Esophagus mucosa (tissue), 1 donor: ENCODE data around the gene SDK1. TPM values are rescaled to one million over a fixed set of nuclear protein-coding genes. Genes with fewer than 3 reads are reported as not detected.

ENCODE experiments used
- ATAC-seq: fragments of 200-7000 bp; cut with Tn5 transposase; one replicate; pipeline ENCODE4 v1.9.1; 2020
- total RNA-seq: library from RNA; stranded (reverse); gene quantifications from one replicate; pipeline ENCODE4 v1.2.4, GENCODE V29; 2023
- donor health status: DM: yes; HTN: yes; CAD: no.

The SDK1 gene
- total RNA-seq, 1 donor from 2014 or later = 1.0 TPM

GRCh38 chr7:3333861-3334260 lies 32.8 kb downstream of the SDK1 start:
- ATAC-seq = no peak

GRCh38 chr7:3336042-3336665 lies 35.1 kb downstream of the SDK1 start:
- ATAC-seq = peak; percentile 18

DNA sequence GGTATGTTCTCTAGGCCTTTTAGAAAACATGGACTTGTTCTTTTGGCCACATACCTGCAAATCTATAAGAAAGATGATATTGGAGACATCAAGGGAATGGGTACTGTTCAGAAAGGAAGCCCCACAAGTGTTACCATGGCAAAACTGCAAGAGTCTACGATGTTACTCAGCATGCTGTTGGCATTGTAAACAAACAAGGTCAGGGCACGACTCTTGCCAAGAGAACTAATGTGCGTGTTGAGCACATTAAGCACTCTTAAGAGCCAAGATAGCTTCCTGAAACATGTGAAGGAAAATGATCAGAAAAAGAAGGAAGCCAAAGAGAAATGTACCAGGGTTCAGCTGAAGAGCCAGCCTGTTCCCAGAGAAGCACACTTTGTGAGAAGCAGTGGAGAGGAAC lies 37.1 kb downstream of the SDK1 start:
- ATAC-seq = no peak

- ATAC-seq = no peak
Observed at GRCh38 chr7:3345699-3346481, 44.8 kb downstream of the SDK1 start.

GRCh38 chr7:3349126-3349525 lies 48.1 kb downstream of the SDK1 start:
- no peak for ATAC-seq

GRCh38 chr7:3356173-3356572 lies 55.1 kb downstream of the SDK1 start:
- ATAC-seq = no peak

DNA sequence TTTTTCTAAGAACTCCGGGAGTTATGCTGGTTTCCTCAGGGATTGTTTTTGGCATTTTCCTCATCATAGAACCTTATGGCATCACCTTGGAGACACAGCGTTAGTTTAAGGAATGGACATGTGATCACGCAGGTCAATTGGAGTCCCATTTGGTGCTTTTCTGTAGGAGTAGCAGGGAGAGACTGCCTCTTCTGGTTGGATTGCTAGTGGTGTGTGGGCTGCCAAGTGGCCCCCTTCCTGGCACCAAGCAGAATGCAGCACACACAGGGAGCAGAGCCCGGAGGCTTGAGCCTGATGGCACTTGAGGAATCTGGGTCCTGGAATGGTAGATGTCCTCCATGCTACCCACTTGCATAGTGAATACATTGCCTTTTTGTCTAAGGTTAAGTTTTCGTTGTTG lies 57.9 kb downstream of the SDK1 start:
- no peak for ATAC-seq

DNA sequence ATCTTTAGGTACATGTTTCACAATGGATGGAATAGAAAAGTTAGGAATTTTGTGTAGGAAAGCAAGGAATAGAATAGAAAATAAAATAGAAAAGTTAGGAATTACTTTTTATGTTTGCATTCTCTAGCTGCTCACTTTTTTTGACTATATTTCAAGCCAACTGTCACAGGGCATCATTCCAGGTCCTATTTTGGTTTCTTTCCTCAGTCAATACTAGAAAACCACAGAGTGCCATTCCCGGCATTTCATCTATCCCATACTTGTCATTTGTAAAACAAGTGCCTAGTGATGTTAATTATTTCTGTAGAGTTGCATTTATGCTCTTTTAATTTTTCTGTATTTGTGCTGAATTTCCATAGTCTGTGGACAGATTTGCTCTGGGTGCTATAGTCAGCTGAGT lies 66.2 kb downstream of the SDK1 start:
- no peak for ATAC-seq

GRCh38 chr7:3370068-3370830 lies 69.2 kb downstream of the SDK1 start:
- no peak for ATAC-seq

DNA sequence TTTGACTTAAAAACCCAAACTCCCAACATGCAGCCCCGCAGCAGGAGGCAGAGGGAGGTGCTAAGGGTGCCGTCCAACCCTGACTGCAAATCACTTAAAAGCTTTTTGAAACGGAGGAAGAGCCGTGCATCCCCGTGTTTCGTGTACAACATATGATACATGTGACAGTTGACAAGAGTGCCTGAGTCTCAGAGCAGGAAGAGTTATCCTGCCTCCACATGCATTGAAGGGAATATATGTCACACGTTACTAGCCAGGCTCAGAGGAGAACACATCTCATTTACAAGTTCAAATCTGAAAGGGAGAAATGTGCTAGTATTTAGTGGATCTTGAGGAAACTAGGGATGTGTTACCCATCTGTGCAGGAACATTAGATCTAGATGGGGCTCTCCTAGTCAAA lies 69.9 kb downstream of the SDK1 start:
- ATAC-seq = no peak

DNA sequence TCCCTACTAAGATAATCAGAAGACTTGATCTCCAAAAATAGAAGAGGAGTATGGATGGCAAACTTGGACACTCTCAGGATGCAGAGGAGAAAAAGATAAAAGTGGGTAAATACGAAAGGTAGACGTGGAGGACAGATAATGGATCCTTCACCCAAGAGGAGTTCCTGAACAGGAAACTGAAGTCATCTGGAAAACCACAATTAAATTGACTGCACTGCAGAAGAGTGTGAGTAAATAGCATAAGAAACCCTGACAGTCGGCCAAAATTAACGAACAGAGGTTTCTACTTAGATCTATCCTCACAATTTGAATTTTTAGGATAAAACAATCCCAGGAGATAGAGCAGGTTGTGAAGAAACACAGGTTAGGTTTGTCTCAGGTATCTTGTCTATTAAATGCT lies 70.5 kb downstream of the SDK1 start:
- no peak for ATAC-seq

DNA sequence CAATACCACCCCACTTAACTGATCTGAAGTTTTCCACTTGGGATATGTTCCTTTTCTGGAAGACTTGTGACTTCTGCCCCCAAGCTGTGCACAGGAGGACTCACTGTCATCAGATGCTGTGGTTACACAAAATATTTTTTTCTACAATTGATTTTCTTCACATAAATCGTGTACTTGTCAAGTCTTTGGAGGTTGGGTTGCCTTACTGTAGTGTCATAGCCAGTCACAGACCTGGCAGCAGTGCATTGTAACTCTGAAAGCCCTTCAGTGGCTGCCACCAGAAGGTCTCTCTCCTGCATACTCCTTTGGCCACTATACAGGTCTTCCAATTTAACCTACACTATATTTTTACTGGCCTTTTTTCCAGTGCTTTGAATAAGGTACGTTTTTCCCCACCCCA lies 73.2 kb downstream of the SDK1 start:
- ATAC-seq = no peak

DNA sequence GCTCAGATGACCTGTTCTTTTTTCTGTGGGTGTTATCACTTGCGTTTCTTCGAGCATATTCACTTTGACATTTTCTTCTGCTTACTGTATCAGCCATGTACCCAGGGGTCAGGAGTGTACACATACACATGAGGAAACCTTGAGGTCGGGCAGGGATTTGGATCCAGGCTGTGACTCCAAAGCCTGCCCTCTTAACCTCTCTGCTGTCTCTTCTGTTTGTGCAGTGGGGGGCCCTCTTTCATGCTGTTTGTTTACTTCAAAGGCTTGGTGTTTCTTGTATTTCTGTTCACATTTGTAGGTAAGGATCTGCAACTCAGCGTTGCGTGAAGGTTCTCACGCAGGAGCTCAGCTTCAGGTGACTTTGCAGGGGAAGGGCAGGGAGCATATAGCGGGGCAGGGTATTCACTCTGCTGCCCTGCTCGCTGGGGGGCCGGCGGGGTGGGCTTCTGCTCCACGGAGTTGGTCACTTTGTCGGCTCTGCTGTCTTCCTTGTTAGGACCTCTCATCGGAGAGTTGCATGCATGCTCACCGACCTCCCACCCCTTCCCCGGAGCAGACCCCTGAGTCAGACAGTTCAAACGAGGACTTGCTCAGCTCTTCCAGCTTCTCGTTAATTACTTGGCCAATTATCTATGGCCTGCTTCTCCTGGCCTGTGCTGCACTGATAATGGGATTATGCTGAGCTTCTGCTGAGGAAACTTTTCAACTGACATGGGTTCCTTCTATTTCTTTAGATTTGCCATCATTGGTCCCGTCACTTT lies 77.5 kb downstream of the SDK1 start:
- ATAC-seq = no peak

GRCh38 chr7:3380034-3380433 lies 79.0 kb downstream of the SDK1 start:
- ATAC-seq = no peak

GRCh38 chr7:3380886-3381685 lies 80.0 kb downstream of the SDK1 start:
- ATAC-seq = no peak

DNA sequence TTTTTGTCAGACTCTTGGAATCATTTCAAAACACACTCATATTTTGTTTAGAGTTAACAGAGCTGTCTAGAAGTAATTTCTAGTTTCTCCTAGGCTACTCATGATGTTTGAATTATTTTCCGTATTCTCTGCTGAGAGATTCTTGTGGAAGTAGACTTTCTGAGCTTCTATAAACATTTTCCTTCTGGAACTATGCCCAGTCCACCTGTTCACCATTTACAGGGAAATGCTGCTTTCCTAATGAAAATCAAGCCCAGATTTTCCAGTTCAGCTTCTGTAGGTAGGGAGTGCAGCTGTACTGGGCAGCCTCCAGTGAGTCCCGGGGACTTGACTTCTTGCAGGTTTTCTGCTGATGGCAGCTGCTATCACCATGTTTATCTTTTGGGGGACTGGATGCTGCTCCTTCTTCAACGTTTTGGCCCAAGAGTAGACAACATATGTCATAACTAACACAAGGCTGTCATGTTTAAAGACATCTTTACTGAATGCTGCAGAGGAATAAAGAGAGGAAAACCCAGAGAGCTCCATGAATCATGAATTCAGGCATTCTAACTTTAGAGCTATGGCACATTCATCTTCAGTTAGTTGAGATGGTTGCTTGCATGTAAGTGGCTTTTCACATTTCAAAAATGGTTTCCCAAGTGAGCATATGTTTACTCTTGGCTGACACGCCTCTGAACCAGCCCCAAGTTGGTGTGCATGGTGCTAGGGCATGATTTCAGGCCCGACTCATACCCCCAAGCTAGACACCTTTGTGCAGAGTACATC lies 85.6 kb downstream of the SDK1 start:
- ATAC-seq = no peak

- ATAC-seq = no peak
Observed at GRCh38 chr7:3393862-3394261, 92.8 kb downstream of the SDK1 start.

DNA sequence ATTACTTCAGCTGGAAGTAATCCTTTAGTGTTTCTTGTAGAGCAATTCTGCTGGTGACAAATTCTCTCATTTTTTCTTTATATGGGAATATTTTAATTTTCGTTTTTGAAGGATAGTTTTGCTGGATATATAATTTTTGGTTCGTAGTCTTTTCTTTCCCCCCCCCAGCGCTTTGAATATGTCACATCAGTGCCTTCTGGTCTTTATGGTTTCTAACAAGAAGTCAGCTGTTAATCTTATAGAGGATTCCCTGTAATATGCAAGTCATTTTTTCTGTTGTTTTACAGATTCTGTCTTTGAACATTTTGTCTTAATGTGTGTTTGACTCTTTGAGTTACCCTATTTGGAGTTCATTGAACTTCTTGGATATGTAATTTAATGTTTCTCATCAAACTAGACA lies 96.3 kb downstream of the SDK1 start:
- ATAC-seq = no peak

GRCh38 chr7:3399858-3400257 lies 98.8 kb downstream of the SDK1 start:
- peak; percentile 75 for ATAC-seq

- no peak for ATAC-seq
Observed at GRCh38 chr7:3404501-3404900, 103.4 kb downstream of the SDK1 start.
